A549 (cell line): Measurements from ENCODE around the gene CFLAR. TPM values are rescaled to one million over a fixed set of nuclear protein-coding genes. Genes with fewer than 3 reads are reported as not detected.
A peak's percentile ranks its signal among the peaks of the same experiment; 100 is the strongest.

Experiments
- ATOH8 ChIP-seq: fragments of 250-450 bp; sonication (Bioruptor Pico); IDR thresholded peaks from 2 replicates; pipeline ENCODE4 v1.5.0; 2020; ENCODE audit warnings: low read depth, mild to moderate bottlenecking, moderate library complexity
- BCL3 ChIP-seq: fragments of >200 bp; sonication (Bioruptor Twin); formaldehyde crosslinking; IDR thresholded peaks from 3 replicates; pipeline ENCODE4 v1.6.1; 2016
- BHLHE40 ChIP-seq: IDR thresholded peaks from 2 replicates; pipeline ENCODE4 v1.6.1; 2012; ENCODE audit warnings: low read depth, low read length, inconsistent platforms
- CEBPB ChIP-seq, 2 experiments: fragments of >200 bp in 1 of 2; sonication (Bioruptor Twin) in 1 of 2; formaldehyde crosslinking in 1 of 2; IDR thresholded peaks; 2 replicates each; pipeline ENCODE4 v1.6.1; 2012 to 2016
- CHD2 ChIP-seq: fragments of 150-350 bp; IDR thresholded peaks from 2 replicates; pipeline ENCODE4 v1.6.1; 2014; ENCODE audit warnings: low read length; ENCODE audit not compliant: partially characterized antibody
- CTCF ChIP-seq: fragments of >200 bp; sonication (Bioruptor Twin); formaldehyde crosslinking; IDR thresholded peaks from 3 replicates; pipeline ENCODE4 v1.5.1; 2016
- EHMT2 ChIP-seq: fragments of 200-600 bp; sonication (generic); IDR thresholded peaks from 2 replicates; pipeline ENCODE4 v1.6.1; 2016; ENCODE audit warnings: antibody characterized with exemption, low read depth, mild to moderate bottlenecking, moderate library complexity
- EP300 ChIP-seq, 2 experiments: fragments of >200 bp; sonication (Bioruptor Twin); formaldehyde crosslinking; IDR thresholded peaks; 2 replicates in 1 of 2; 3 replicates in 1 of 2; pipeline ENCODE4 v1.6.1; 2016 to 2017
- FOSB ChIP-seq: fragments of 250-450 bp; sonication (Bioruptor Pico); IDR thresholded peaks from 2 replicates; pipeline ENCODE4 v1.5.0; 2020; ENCODE audit warnings: mild to moderate bottlenecking, moderate library complexity
- FOSL2 ChIP-seq, 2 experiments: fragments of 450-650 bp in 1 of 2; fragments of >200 bp in 1 of 2; sonication (Bioruptor Twin) in 1 of 2; formaldehyde crosslinking; IDR thresholded peaks; 2 replicates each; pipeline versions ENCODE4 v1.5.0 to v1.6.1; 2016 to 2020; ENCODE audit warnings: mild to moderate bottlenecking in 1 of 2, moderate library complexity in 1 of 2
- FOXS1 ChIP-seq: fragments of 250-450 bp; sonication (Bioruptor Pico); IDR thresholded peaks from 2 replicates; pipeline ENCODE4 v1.5.0; 2020; ENCODE audit warnings: mild to moderate bottlenecking, moderate library complexity
- GATA3 ChIP-seq: IDR thresholded peaks from 2 replicates; pipeline ENCODE4 v1.6.1; 2012; ENCODE audit warnings: borderline replicate concordance
- HDAC2 ChIP-seq: fragments of 200-600 bp; sonication (generic); IDR thresholded peaks from 2 replicates; pipeline ENCODE4 v1.6.1; 2016
- HES2 ChIP-seq: fragments of >200 bp; sonication (Bioruptor Twin); formaldehyde crosslinking; IDR thresholded peaks from 2 replicates; pipeline ENCODE4 v1.6.1; 2016
- HMGXB4 ChIP-seq: fragments of 250-450 bp; sonication (Bioruptor Pico); IDR thresholded peaks from 2 replicates; pipeline ENCODE4 v1.5.0; 2021; ENCODE audit warnings: mild to moderate bottlenecking, moderate library complexity, borderline replicate concordance
- HOXB13 ChIP-seq: fragments of 250-450 bp; sonication (Bioruptor Pico); IDR thresholded peaks from 2 replicates; pipeline ENCODE4 v1.5.0; 2020; ENCODE audit warnings: low read depth, mild to moderate bottlenecking, moderate library complexity
- JUN ChIP-seq, 2 experiments: fragments of >200 bp; sonication (Bioruptor Twin); formaldehyde crosslinking; IDR thresholded peaks; 2 replicates in 1 of 2; 3 replicates in 1 of 2; pipeline ENCODE4 v1.6.1; 2016 to 2017
- JUNB ChIP-seq: fragments of >200 bp; sonication (Bioruptor Twin); formaldehyde crosslinking; IDR thresholded peaks from 2 replicates; pipeline ENCODE4 v1.6.1; 2016
- KDM1A ChIP-seq: fragments of 200-600 bp; sonication (generic); IDR thresholded peaks from 2 replicates; pipeline ENCODE4 v1.6.1; 2016; ENCODE audit warnings: low read depth, mild to moderate bottlenecking
- NPAS2 ChIP-seq: fragments of 250-450 bp; sonication (Bioruptor Pico); IDR thresholded peaks from 2 replicates; pipeline ENCODE4 v1.8.0; 2022; ENCODE audit warnings: mild to moderate bottlenecking, moderate library complexity, borderline replicate concordance
- PBX3 ChIP-seq: IDR thresholded peaks from 2 replicates; pipeline ENCODE4 v1.6.1; 2012
- POLR2AphosphoS2 ChIP-seq: conservative IDR thresholded peaks from 2 replicates; pipeline ENCODE4 v1.6.1; 2012; ENCODE audit warnings: low read length, improper control_type of control experiment, inconsistent platforms
- RAD21 ChIP-seq, 2 experiments: fragments of >200 bp in 1 of 2; sonication (Bioruptor Twin) in 1 of 2; formaldehyde crosslinking in 1 of 2; IDR thresholded peaks in 1 of 2; conservative IDR thresholded peaks in 1 of 2; 2 replicates in 1 of 2; 3 replicates in 1 of 2; pipeline ENCODE4 v1.6.1; 2012 to 2018; ENCODE audit warnings: inconsistent platforms in 1 of 2
- RARB ChIP-seq: fragments of 250-450 bp; sonication (Bioruptor Pico); IDR thresholded peaks from 2 replicates; pipeline ENCODE4 v1.8.0; 2021; ENCODE audit warnings: mild to moderate bottlenecking, moderate library complexity
- RCOR1 ChIP-seq: fragments of 150-350 bp; IDR thresholded peaks from 2 replicates; pipeline ENCODE4 v1.6.1; 2014; ENCODE audit warnings: antibody characterized with exemption, low read length, low read depth
- RFX5 ChIP-seq: fragments of 450-650 bp; IDR thresholded peaks from 2 replicates; pipeline ENCODE4 v1.7.1; 2014; ENCODE audit warnings: antibody characterized with exemption, mild to moderate bottlenecking, moderate library complexity
- RNF2 ChIP-seq: fragments of 200-600 bp; sonication (generic); IDR thresholded peaks from 2 replicates; pipeline ENCODE4 v1.6.1; 2016; ENCODE audit warnings: low read depth, mild to moderate bottlenecking, antibody characterized with exemption, moderate library complexity, borderline replicate concordance
- SMC3 ChIP-seq: fragments of >200 bp; sonication (Bioruptor Twin); formaldehyde crosslinking; IDR thresholded peaks from 3 replicates; pipeline ENCODE4 v1.6.1; 2018; ENCODE audit warnings: inconsistent platforms
- SREBF2 ChIP-seq: fragments of 450-650 bp; IDR thresholded peaks from 2 replicates; pipeline ENCODE4 v1.6.1; 2014; ENCODE audit warnings: mild to moderate bottlenecking, moderate library complexity
- TFCP2L1 ChIP-seq: fragments of 250-450 bp; sonication (Bioruptor Pico); IDR thresholded peaks from 2 replicates; pipeline ENCODE4 v1.5.0; 2021; ENCODE audit warnings: mild to moderate bottlenecking
- TP53 ChIP-seq: fragments of 250-450 bp; sonication (Bioruptor Pico); IDR thresholded peaks from 2 replicates; pipeline ENCODE4 v1.5.0; 2021; ENCODE audit warnings: mild to moderate bottlenecking, moderate library complexity
- USF2 ChIP-seq: fragments of 450-650 bp; IDR thresholded peaks from 2 replicates; pipeline ENCODE4 v1.6.1; 2014; ENCODE audit warnings: antibody characterized with exemption
- ZFP36 ChIP-seq: fragments of 450-650 bp; IDR thresholded peaks from 2 replicates; pipeline ENCODE4 v1.6.1; 2014; ENCODE audit warnings: borderline replicate concordance; ENCODE audit not compliant: partially characterized antibody
- ZNF302 ChIP-seq: fragments of 250-450 bp; sonication (Bioruptor Pico); IDR thresholded peaks from 2 replicates; pipeline ENCODE4 v1.9.0; 2021; ENCODE audit warnings: inconsistent platforms, mild to moderate bottlenecking, moderate library complexity
- ZSCAN20 ChIP-seq: fragments of 250-450 bp; sonication (Bioruptor Pico); IDR thresholded peaks from 2 replicates; pipeline ENCODE4 v1.8.0; 2022; ENCODE audit warnings: mild to moderate bottlenecking, moderate library complexity
- polyA plus RNA-seq, 4 experiments: library from polyadenylated mRNA; depleted of rRNA in 3 of 4; stranded (reverse); fragments of >200 nt; fragmentation: RNase III in 1 of 4; extraction: RNeasy Plus Mini Kit Qiagen cat#74134 plus additional on column Dnase treatment in 1 of 4; gene quantifications; 2 replicates in 3 of 4; 3 replicates in 1 of 4; pipeline ENCODE4 v1.2.3, GENCODE V29; 2011 to 2017

The CFLAR gene
- polyA plus RNA-seq, 2 of the 4 experiments (the other 2 are of a cell fraction): 56.5 to 89.4 TPM

GRCh38 chr2:201071479-201072200 is 44.3 kb upstream of the CFLAR start, which contains the start of the genes HYCC2 and NDUFB3 (continued):
- TF ChIP-seq RFX5: no peak
- peak; percentile 11; the same call in 1 of the 3 replicates for TF ChIP-seq CTCF
- TF ChIP-seq HMGXB4 (CRISPR knock-in tag): peak; percentile 69; the same call in 1 of the 2 replicates
- TF ChIP-seq CEBPB (IDR thresholded peaks at IDR 0.05): peak in 1 of 2 experiments; percentile 45; a peak in 1 of 4 replicates
- TF ChIP-seq HOXB13 (CRISPR knock-in tag): no peak
- TF ChIP-seq HDAC2: no peak
- no peak for TF ChIP-seq ZNF302 (CRISPR knock-in tag)
- no peak for TF ChIP-seq TFCP2L1 (CRISPR knock-in tag)
- no peak for TF ChIP-seq ZFP36
- no peak for TF ChIP-seq KDM1A
- TF ChIP-seq ATOH8: peak; percentile 44; the same call in 1 of the 2 replicates
- no peak for TF ChIP-seq POLR2AphosphoS2
- no peak for TF ChIP-seq RCOR1
- no peak for TF ChIP-seq FOSB (CRISPR knock-in tag)
- no peak; a peak in 1 of 5 replicates for TF ChIP-seq RAD21 (conservative IDR thresholded peaks at IDR 0.05 in 1 of 2, IDR thresholded peaks at IDR 0.05 in 1 of 2)
- no peak for TF ChIP-seq NPAS2 (CRISPR knock-in tag)
- no peak for TF ChIP-seq JUNB
- TF ChIP-seq SMC3: peak; percentile 26; the same call in 1 of the 3 replicates
- no peak for TF ChIP-seq USF2
- TF ChIP-seq EHMT2: no peak
- TF ChIP-seq EP300 (IDR thresholded peaks at IDR 0.05): no peak
- TF ChIP-seq CHD2: no peak
- no peak for TF ChIP-seq BHLHE40
- no peak for TF ChIP-seq HES2
- no peak for TF ChIP-seq RARB
- TF ChIP-seq JUN (IDR thresholded peaks at IDR 0.05): peak; percentile 83 to 85; a peak in 4 of 5 replicates
- TF ChIP-seq BCL3: peak; percentile 52; the same call in 1 of the 3 replicates
- TF ChIP-seq GATA3: no peak
- no peak for TF ChIP-seq ZSCAN20 (CRISPR knock-in tag)
- TF ChIP-seq PBX3: no peak
- TF ChIP-seq SREBF2: no peak
- no peak for TF ChIP-seq TP53
- no peak for TF ChIP-seq RNF2
- TF ChIP-seq FOXS1 (CRISPR knock-in tag): peak; percentile 26; the same call in 1 of the 2 replicates
- no peak for TF ChIP-seq FOSL2 (IDR thresholded peaks at IDR 0.05)
- TF ChIP-seq FOSL2 (CRISPR knock-in tag; IDR thresholded peaks at IDR 0.05): no peak
